GM19328 (cell line): ENCODE results near the gene AHNAK.
"Not testable (repeated sequence)": the region's sequence is repeated elsewhere in the genome, so short reads cannot be mapped to it uniquely, and the experiment has no call there.

Source experiments
- ATAC-seq: cut with Tn5 transposase; IDR thresholded peaks from one replicate; pipeline ENCODE4 v1.9.1; 2021; ENCODE audit warnings: mild to moderate bottlenecking, moderate library complexity; ENCODE audit not compliant: unreplicated experiment

AHNAK gene

DNA sequence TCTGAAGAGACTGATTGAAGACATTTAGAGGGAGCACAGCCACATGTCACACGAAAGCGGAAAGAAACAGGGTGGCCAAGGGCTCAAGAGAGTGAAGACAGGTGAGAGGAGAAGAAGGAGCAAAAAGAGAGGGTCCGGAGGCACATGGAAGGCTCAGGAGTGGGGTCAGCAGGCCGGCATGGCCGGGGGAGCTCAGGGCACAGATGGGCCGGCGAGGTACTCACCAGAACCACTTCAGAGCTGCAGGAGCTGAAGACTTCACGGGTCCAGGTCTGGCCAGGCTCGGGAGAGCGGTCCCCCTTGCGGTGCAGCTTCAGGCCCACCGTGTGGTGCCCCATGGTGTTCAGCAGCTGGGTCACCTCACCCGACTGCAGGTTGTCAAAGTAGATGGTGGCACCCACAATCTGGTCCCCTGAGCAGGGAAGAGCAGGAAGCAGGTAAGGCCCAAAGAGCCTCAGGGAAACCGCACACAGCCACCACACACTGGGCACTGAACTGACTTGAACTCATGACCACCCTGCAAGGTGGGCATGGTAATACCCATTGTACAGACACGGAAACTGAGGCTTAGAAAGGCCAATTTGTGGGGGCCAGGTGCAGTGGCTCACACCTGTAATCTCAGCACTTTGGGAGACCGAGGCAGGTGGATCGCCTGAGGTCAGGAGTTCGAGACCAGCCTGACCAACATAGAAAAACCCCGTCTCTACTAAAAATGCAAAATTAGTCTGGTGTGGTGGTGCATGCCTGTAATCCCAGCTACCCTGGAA, 11.6 kb downstream of the AHNAK start:
- ATAC-seq, result no peak

GRCh38 chr11:62532096-62532495, 14.5 kb downstream of the AHNAK start:
- ATAC-seq, result no peak

GRCh38 chr11:62516736-62517371, 29.8 kb downstream of the AHNAK start:
- no peak for ATAC-seq

GRCh38 chr11:62514151-62514550, 32.5 kb downstream of the AHNAK start:
- no peak for ATAC-seq

DNA sequence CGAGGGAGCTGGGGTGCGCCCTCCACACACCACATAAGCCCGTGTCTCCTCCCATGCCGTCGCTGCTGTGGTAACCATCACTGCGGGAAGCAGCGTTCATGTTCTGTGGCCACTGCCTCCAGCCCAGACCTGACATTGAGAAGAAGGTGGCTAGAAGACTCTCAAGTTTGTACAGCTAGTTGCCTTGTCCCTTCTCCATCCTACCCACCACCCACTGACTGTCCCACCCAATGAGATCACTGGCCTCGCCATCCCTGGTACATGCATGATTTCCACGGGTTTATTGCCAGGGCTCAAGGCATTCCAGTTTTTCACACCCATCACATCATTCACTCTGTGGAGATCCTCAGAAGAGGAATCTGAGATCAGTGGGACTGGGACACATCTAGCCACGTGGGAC, 33.0 kb downstream of the AHNAK start:
- no peak for ATAC-seq

DNA sequence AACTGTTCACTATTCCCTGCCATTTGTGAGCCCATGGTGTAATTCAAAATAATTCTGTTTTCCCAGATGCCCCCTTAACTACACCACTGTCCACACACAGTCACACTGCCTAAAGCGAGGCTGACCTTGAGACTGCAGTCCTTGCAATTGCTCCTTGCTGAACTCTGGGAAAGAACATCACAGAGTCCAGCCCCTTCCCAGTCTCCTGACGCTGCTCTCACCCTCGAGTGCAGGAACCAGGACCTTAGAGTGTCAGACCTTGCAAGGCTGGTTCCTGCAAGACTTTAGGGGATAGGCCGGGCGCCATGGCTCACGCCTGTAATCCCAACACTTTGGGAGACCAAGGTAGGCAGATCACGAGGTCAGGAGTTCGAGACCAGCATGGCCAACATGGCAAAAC, 33.6 kb downstream of the AHNAK start:
- ATAC-seq, result no peak

DNA sequence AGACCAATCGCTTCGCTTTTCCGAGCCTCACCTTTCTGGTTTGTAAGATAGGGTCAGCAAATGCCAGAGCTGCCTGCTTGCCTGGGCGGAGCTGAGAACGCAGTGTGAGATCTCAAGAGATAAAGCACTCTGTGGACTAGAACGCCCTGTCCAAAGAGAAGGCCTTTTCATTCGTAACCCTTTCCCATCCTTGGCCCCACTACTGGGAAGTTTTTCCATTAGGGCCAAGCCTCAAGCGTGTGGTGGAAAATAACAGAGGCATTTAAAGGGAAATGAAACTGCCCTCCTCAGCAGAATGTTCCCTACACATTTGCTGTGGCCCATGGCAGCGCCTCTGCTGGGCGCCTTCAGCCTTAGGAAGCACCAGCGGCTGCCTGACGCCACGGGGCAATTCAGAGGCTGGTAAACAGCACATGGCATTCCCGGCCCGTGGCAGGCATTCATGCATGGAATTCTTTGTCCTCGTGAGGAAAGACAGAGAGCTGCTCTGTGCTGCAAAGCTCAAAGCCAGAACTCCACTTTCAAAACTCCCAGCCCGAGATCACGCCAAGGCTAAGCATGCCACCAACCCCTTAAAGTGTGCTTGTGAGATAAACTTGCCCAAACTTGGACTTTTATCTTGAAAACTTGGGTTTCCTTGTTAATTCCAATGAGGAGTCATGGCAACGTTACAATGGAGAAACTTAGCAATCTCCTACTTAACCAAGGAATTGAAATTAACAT, 38.1 kb downstream of the AHNAK start:
- ATAC-seq, result no peak

- no peak for ATAC-seq
These were observed 39.5 kb downstream of the AHNAK start for GRCh38 chr11:62507125-62507422.

DNA sequence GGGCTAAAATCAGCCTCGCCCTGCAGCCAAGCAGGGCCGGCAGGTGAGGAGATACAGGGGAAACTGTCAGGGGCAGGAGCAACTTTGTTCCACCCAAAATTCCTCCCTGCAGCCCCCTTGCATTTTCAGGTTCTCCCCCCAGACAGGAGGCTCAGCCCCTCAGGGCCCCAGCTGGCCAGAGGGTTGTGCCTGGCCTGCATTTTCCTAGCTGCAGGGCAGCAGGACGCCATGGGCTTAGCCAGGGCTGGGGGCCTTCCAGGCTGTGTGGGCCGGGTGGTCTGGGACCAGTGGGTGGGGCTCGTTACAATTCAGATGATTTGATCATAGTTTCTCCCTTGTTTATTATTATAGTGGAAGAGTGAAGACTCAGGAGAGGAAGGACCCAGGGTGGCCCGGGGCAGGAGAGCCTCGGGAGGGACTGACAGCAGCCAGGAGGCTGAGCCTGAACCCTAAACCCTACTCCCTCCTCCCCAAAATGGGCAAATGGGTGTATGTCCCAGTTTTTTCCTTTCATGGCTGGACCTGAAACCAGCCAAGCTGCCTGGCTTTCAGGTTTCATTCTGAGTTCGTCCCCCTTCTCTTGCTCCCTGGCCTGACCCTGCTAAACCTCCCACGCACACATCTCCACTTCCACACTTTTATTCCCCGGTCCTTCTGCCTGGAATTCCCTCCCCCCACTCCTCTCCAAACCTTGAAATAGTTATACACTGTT, 40.0 kb downstream of the AHNAK start:
- no peak for ATAC-seq

DNA sequence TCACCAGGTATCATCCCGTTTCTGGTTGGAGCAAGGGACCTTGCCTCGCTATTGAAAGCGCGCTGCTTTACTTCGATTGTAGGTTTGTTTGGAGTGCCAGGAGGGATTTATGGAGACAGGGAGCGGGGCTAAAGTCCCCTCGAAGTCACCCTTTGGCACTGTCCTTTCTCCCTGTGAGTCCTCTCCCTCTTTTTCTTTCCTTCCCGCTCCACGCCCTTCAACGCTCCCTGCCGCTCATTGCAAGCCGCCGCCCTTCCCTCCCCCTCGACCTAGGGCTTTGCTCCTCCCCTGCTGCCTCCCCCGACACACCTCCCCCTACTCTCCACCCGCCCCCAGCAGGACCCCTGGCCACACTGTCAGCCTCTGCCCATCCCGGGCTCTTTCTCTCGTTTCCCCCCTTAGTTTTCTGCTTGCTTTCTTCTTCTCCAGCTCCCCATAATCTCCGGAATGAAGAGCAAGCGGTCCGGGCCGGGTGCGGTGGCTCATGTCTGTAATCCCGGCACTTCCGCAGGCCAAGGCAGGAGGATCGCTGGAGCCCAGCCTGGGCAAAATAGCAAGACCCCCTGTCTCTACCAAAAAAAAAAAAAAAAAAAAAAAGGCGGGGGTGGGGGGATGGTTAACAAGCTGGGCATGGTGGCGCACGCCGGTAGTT, 41.0 kb downstream of the AHNAK start:
- no peak for ATAC-seq

DNA sequence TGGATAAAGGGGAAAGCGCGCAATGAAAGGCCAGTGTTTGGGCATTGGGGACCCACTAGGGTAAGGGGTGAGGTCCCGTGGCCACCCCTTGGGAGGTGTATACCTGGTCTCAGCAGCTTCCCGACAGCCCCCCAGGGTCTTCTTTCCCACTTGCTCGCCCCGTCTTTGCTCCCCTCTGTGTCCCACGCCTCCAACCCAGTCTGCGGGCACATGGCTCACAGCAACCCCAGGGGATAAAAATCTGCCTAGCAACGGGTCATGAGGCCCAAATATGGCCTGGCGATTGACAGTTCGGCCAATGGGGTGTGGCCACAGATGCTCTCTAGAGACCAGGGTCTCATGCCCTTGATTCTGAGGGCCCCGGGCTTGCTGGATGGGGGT, 41.6 kb downstream of the AHNAK start:
- ATAC-seq, result no peak

DNA sequence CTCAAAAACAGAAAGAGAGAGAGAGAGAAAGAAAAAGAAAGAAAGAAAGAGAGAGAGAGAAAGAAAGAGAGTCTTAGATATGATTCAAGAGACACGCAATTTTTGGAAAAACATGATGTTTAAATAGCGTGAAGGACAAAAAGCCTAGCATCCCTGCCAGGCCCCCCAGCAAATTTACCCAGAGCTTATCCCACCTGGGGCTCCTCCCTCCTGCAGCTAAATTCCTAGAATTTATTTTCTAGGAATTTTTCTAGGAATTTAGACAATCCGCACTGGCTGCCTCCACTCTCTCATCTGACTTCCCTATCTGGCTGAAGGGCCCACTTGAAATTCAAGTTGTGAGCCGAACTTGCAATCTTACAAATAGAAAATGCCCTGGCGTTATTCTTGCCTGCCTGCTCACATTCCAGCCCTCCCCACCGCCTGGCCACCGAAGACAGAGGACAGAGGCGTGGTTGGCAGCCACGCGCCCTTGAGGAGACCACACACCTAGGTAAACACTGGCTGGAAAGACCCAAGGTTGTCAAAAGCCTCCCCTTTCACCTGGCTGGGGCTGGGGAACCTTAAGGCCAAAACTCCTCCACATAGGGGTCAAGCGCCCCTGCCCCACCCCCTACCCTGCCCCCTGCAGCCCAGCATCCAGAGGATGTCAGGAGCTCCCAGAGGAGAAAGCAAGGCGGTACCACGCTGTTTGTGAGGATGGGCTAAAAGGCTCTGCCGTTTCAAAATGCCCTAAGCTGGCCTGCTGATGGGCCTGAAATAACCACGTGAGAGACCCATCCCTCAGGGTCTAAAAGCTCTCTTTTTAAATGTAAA, 42.2 kb downstream of the AHNAK start:
- no peak for ATAC-seq

- no peak for ATAC-seq
These were observed 44.4 kb downstream of the AHNAK start for GRCh38 chr11:62502030-62502730.

DNA sequence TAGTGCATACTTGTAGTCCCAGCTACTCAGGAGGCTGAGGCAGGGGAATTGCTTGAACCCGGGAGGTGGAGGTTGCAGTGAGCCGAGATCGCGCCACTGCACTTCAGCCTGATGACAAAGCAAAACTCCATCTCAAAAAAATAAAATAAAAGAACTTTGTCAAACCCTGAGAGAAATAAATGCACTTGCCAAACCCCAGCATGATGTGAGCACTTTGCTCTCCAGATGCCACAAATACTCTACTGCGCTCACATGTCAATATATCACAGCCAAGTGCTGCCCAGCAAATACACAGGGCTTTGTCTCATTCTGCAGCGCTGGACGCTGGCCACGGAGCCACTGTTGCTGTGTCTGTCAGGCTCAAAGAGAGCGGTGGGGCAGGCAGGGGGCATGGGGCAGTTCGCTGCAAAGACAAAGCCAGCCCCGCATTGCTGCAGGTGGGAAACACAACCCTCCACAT, 45.1 kb downstream of the AHNAK start:
- ATAC-seq, result no peak

DNA sequence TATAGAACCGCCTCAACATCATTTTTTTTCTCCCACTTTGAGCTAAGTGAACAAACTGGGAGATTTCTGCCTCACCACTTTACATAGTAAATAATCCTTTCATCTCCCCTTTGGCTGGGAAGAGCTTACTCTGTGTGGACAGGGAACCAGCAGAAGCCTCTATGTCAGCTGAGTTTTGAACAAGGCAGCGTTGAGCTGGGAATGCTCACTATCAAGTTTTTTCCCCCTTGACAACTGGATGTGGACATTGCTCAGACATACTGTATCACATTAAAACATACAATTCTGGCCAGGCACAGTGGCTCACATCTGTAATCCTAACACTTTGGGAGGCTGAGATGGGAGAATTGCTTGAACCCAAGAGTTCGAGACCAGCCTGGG, 46.0 kb downstream of the AHNAK start:
- ATAC-seq, result no peak

GRCh38 chr11:62499944-62500649, 46.5 kb downstream of the AHNAK start:
- no peak for ATAC-seq

DNA sequence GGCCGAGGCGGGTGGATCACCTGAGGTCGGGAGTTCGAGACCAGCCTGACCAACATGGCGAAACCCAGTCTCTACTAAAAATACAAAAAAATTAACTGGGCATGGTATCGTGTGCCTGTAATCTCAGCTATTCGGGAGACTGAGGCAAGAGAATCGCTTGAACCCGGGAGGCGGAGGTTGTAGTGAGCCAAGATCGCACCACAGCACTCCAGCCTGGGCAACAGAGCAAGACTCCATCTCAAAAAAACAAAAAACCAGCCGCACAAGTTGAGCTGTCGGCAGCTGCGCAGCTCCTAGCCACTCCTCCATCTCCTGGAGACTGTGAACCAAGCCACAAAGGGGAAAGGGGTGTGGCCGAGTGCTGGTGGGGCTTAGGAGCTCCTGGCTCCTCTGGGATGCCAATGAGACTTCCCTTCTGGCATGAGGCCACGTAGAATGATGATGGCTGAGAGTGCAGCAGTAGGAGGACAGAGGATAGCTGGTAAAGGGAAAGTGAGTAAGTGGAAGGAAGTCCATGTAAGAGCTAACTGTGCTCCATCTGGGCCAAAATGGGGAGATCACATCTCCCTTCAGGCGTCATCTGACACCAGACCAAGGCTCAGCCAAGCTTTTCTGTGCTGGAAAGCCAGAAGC, 47.2 kb downstream of the AHNAK start:
- ATAC-seq, result not testable (repeated sequence)

DNA sequence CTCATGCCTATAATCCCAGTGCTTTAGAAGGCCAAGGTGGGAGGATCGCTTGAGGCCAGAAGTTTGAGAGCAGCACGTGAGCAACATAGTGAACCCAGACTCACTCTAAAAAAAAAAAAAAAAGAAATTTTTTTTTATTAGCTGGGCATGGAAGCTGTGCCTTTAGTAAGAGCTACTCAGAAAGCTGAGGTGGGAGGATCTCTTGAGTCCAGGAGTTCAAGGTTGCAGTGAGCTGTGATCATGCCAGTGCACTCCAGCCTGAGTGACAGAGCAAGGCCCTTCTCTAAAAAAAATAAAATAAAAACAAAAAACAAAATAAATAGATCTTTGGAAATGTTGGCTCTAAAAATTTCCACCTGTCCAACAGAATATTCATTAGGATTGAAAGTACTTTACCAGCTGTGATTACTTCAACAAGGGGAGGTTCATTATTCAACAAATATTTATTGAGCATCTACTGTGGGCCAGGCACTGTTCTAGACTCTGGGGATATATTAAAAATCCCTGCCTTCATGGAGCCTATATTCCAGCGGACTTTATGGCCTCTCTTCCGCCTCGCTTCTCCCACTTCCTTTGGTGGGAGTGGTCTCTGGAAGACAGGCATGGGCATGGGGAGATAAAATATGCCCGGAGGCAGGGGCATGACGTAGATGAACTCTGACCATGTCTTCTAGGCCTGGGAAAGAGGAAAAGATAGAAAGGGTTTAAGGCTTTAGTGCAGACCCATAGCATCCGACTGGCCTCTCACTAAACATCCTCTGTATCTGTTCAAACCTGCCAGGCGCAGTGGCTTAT, 47.9 kb downstream of the AHNAK start:
- no peak for ATAC-seq
